ENCODE measurements around the gene HMBS.

- TF ChIP-seq TAF1 (conservative IDR thresholded peaks at IDR 0.05) (no peak), CTCF (IDR thresholded peaks at IDR 0.05; ENCODE audit: low read depth, low read length, missing input control) (no peak), MAX (IDR thresholded peaks at IDR 0.05) (no peak), ZBTB33 (IDR thresholded peaks at IDR 0.05) (no peak), ATF3 (IDR thresholded peaks at IDR 0.05) (no peak), GABPA (IDR thresholded peaks at IDR 0.05 in 1 of 2, conservative IDR thresholded peaks at IDR 0.05 in 1 of 2) (no peak), RAD21 (IDR thresholded peaks at IDR 0.05) (no peak), JUND (IDR thresholded peaks at IDR 0.05) (no peak), YY1 (IDR thresholded peaks at IDR 0.05) (no peak), REST (IDR thresholded peaks at IDR 0.05) (no peak), EGR1 (IDR thresholded peaks at IDR 0.05; ENCODE audit: low read depth in 2 of 2) (no peak)
These were observed 5.8 kb upstream of the HMBS start for GRCh38 chr11:119078675-119079420.

Measured in liver (tissue), 3 donors.